ENCODE data around the gene LMO3.

- TF ChIP-seq CTCF (IDR thresholded peaks at IDR 0.05) = no peak
- no peak for TF ChIP-seq POLR2A (IDR thresholded peaks at IDR 0.05)
- no peak for TF ChIP-seq POLR2AphosphoS5 (IDR thresholded peaks at IDR 0.05)
Observed at GRCh38 chr12:16619537-16619936, 13.6 kb upstream of the LMO3 start.

All from prostate gland (tissue), 2 donors.